ENCODE data around the gene RPTOR.

RPTOR gene

GRCh38 chr17:80888276-80889160 lies 343.9 kb downstream of the RPTOR start:
- no peak for DNase-seq

- DNase-seq = no peak
These were observed 344.9 kb downstream of the RPTOR start for GRCh38 chr17:80889231-80890195.

- no peak for DNase-seq
These were observed 345.7 kb downstream of the RPTOR start for GRCh38 chr17:80890196-80890920.

- no peak for DNase-seq
These were observed 346.3 kb downstream of the RPTOR start for GRCh38 chr17:80890921-80891396.

DNA sequence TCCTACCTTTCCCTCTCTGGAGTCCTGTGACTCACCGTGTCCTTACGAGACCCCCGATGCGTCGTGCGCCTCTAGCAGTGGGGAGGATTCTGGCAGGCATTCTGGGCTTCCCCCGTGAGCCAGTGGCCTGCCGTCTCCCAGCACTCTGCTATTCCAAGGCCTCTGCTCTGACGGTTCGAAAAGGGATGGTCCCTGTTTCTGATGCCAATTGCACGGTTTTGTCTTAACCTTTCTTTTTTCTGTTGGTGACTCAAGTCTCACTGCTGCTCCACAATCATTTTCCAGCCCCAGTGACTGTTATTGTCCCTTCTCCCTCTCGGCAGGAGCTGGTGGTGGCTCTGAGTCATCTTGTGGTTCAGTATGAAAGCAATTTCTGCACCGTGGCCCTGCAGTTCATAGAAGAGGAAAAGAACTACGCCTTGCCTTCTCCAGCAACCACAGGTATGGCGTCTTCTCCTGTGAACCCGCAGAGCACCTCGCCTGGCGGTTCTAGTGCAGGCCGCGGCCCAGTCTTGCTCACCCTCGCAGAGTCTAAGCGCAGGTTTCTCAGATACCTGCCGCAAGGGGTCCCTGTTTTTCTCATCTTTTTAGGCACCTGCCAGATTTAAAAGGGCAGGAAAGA lies 346.9 kb downstream of the RPTOR start:
- peak; percentile 59 to 88 for DNase-seq

GRCh38 chr17:80892019-80892855 lies 347.6 kb downstream of the RPTOR start:
- peak; percentile 57 to 96 for DNase-seq

- peak in 1 of 2 donors; percentile 24 for DNase-seq
These were observed 348.4 kb downstream of the RPTOR start for GRCh38 chr17:80892900-80893603.

DNA sequence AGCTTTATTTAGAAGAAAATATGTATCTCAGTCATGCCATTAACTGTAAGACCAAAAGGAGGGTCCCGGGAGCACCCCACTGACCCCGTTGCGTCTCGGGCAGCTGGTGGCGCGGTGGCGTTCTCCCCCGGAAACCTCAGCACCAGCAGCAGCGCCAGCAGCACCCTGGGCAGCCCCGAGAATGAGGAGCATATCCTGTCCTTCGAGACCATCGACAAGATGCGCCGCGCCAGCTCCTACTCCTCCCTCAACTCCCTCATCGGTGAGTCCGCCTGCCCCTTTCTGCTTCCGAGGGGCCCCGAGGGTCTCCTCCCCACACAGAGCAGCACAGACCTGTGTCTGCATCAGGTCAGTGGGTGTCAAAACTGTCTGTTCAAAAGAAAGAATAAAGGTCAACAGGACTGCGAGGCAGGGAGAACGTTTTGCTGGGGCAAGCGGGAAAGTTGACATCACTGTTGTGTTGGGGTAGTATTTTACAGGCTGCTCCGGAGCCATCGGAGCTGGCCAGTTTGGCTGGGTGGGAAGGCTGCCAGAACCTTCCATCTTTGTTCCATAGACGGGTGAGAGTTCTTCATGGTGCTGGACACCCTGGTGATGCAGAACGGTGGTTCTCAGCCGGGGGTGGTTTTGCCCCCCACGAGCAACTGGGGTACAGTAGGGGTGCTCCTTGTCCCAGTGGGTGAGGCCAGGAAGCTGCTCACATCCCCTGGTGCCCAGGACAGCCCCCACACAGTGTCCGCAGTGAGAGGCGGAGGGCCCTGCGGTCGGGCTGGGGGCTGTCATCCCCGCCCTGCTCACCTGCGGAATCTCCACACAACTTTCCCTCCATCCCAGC lies 349.2 kb downstream of the RPTOR start:
- no peak for DNase-seq

GRCh38 chr17:80894439-80894721 lies 349.7 kb downstream of the RPTOR start:
- no peak for DNase-seq

DNA sequence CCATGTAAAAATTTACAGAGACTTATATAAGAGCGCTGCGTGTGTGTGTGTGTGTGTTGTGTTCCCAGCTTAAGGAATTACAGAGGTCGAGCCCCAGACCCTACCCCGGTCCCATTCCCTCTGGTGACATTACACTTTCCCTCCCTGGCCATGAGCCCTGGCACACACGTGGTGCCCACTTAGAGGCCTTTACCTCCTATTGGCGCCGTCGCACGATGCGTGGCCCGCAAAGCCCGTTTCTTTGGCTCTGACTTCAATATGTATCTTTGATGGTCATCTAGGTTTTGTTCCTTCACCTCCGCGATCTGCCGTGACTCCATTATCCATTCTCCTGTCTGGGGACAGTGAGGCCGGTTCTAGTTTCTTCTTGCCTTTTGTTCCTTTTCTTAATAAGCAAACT lies 350.1 kb downstream of the RPTOR start:
- no peak for DNase-seq

GRCh38 chr17:80895366-80895765 lies 350.7 kb downstream of the RPTOR start:
- DNase-seq = no peak

DNA sequence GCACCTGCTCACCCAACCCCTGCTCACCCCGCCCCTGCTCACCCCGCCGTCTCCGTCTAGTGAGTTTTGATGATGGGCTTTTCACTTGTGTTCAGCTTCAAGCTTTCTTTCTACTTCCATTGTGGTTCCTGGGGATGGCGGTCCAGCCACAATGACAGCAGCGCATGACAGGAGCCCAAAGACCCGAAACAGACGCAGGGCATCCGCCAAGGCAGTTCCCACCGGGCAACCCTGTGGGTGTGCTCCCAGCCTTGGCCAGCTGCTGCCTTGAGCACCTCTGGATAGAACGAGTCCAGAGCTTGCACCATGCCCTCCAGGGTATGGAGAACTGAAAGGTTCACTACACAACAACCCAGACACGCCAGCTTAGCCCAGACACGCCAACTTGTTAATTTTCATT lies 354.1 kb downstream of the RPTOR start:
- no peak for DNase-seq

GRCh38 chr17:80899402-80900268 lies 355.0 kb downstream of the RPTOR start:
- DNase-seq = peak; percentile 22 to 50

GRCh38 chr17:80901319-80901718 lies 356.7 kb downstream of the RPTOR start:
- no peak for DNase-seq

DNA sequence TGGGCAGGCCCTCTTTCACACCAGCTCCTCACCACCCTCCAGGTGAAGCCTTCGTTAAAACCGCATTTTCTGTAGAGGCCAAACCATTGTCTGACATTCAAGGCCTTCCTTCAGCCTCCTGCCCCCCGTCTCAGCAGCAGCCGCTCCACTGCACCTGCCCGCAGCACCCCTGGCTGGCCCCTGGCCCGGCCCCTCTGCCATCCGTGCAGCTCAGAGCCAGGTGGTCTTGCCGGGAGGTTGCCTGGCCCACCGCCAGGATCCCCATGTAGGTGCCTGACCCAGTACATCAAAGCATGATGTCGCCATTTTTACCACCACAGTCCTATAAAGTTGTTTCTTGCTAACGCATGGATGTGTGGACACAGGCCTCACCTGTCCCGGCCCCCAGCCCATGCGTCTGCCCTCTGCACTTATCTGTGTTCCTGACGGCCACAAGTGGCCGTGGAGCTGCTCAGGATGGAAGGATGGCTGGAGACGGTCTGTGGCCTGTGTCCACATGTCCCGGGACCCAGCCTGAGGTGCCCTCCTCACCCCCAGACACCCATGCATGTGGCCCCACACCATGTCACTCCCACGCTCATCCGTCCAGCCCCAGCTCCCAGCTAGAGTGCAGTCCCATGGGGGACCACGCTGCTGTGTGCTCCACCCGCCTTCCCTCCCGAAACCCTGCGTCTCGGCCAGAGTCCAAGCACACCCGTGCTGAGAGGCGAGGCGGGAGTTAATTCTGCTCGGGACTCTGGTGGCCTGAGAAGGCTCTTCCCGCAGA lies 357.7 kb downstream of the RPTOR start:
- DNase-seq = no peak

GRCh38 chr17:80902963-80903611 lies 358.4 kb downstream of the RPTOR start:
- no peak for DNase-seq

DNA sequence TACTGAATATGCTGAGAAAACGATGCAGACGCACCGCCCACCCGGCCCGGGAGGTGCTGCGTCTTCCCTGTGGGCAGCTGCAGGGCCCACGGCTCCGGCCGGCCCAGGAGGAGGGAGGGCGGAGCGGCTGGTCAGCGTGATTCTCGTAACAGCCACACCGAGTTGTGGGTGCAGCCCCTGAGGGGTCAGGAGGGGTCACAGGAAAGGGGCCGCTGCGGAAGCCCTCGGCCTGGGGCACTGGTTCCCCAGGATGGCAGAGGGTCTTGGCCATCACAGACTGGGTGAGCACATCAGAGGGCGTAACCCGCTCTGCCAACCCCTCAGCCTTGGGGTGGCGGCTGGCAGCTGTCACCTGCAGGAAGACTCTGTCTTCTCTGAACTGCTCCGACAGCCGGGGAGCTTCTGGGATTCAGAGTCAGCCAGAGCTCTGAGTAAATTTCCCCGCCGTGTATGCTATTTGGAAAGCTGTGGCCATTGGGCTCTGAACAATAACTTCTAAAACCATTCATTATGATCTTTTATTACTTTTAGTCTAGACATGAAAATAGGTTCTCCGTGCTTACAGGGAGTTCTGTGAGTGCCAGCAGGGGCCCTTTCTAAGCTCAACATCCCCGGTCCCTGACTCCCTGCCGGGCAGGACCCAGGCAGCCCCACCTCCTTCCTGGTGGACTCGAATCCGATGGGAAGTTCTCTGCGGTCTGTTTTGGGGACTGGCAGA lies 359.6 kb downstream of the RPTOR start:
- DNase-seq = no peak
